HEK293 (cell line): Measurements from ENCODE around the gene USHBP1.

Experiments used
- CTCF ChIA-PET: fragments of 350-600 bp; formaldehyde crosslinking; extraction: SDS; loops from one replicate; lab custom pipeline; 2021; ENCODE audit warnings: antibody characterized with exemption; lab: Yijun Ruan, JAX
- POLR2A ChIA-PET: fragments of 300-600 bp; formaldehyde crosslinking; extraction: SDS; loops from one replicate; lab custom pipeline; 2020; ENCODE audit warnings: antibody characterized with exemption, inconsistent platforms; lab: Yijun Ruan, JAX
- H3K27ac ChIP-seq: fragments of 200-500 bp; sonication (Bioruptor generic); 2 replicates; pipeline ENCODE4 v1.5.1; 2014; ENCODE audit warnings: low read depth, low read length, control low read depth, inconsistent platforms; ENCODE audit errors: extremely low read depth
- H3K36me3 ChIP-seq, 2 experiments: fragments of 200-500 bp in 1 of 2; sonication (Bioruptor generic) in 1 of 2; 1 replicate in 1 of 2; 2 replicates in 1 of 2; pipeline ENCODE4 v1.5.1; 2014 to 2017; ENCODE audit warnings: inconsistent platforms in 2 of 2, low read length in 2 of 2; ENCODE audit not compliant: control insufficient read depth in 2 of 2, insufficient read depth in 1 of 2
- H3K4me1 ChIP-seq: fragments of 200-500 bp; sonication (Bioruptor generic); 2 replicates; pipeline ENCODE4 v1.5.1; 2014; ENCODE audit warnings: mild to moderate bottlenecking, low read length, inconsistent platforms; ENCODE audit not compliant: control insufficient read depth, insufficient read depth
- H3K4me3 ChIP-seq: 2 replicates; pipeline ENCODE4 v1.5.1; 2011; ENCODE audit warnings: low read depth, mild to moderate bottlenecking, control low read depth, low read length, moderate library complexity
- H3K9me3 ChIP-seq: fragments of 200-500 bp; sonication (Bioruptor generic); 2 replicates; pipeline ENCODE4 v1.5.1; 2014; ENCODE audit warnings: low read depth, low read length, inconsistent platforms; ENCODE audit not compliant: control insufficient read depth, insufficient read depth
- BCL11B ChIP-seq: fragments of 450-650 bp; formaldehyde crosslinking; IDR thresholded peaks from 2 replicates; pipeline ENCODE4 v1.5.1; 2016; ENCODE audit warnings: low read depth, missing biosample characterization, missing genetic modification characterization
- GFI1B ChIP-seq: fragments of 450-650 bp; formaldehyde crosslinking; IDR thresholded peaks from 2 replicates; pipeline ENCODE4 v1.5.1; 2016; ENCODE audit warnings: missing biosample characterization, missing genetic modification characterization
- GLIS1 ChIP-seq: fragments of 450-650 bp; formaldehyde crosslinking; IDR thresholded peaks from 2 replicates; pipeline ENCODE4 v1.5.1; 2016; ENCODE audit warnings: missing biosample characterization, missing genetic modification characterization
- HOXA7 ChIP-seq: sonication (generic); formaldehyde crosslinking; IDR thresholded peaks from 2 replicates; pipeline ENCODE4 v1.8.1; 2022; ENCODE audit warnings: missing genetic modification reagents, borderline replicate concordance
- KLF1 ChIP-seq: fragments of 450-650 bp; formaldehyde crosslinking; IDR thresholded peaks from 2 replicates; pipeline ENCODE4 v1.5.1; 2016; ENCODE audit warnings: missing biosample characterization, missing genetic modification characterization
- KLF10 ChIP-seq: fragments of 450-650 bp; IDR thresholded peaks from 2 replicates; pipeline ENCODE4 v1.5.1; 2018; ENCODE audit warnings: missing biosample characterization, mild to moderate bottlenecking, missing genetic modification characterization
- KLF17 ChIP-seq: fragments of 450-650 bp; formaldehyde crosslinking; IDR thresholded peaks from 2 replicates; pipeline ENCODE4 v1.5.1; 2016; ENCODE audit warnings: missing biosample characterization, missing genetic modification characterization
- KLF7 ChIP-seq: fragments of 450-650 bp; formaldehyde crosslinking; IDR thresholded peaks from 2 replicates; pipeline ENCODE4 v1.5.1; 2016; ENCODE audit warnings: missing biosample characterization, missing genetic modification characterization, borderline replicate concordance
- KLF9 ChIP-seq: fragments of 450-650 bp; formaldehyde crosslinking; IDR thresholded peaks from 2 replicates; pipeline ENCODE4 v1.5.1; 2016; ENCODE audit warnings: missing biosample characterization, missing genetic modification characterization, low read depth
- SCRT2 ChIP-seq: fragments of 450-650 bp; formaldehyde crosslinking; IDR thresholded peaks from 2 replicates; pipeline ENCODE4 v1.5.1; 2016; ENCODE audit warnings: missing biosample characterization, missing genetic modification characterization
- SP2 ChIP-seq: fragments of 450-650 bp; formaldehyde crosslinking; IDR thresholded peaks from 2 replicates; pipeline ENCODE4 v1.5.1; 2016; ENCODE audit warnings: missing biosample characterization, missing genetic modification characterization
- ZBTB11 ChIP-seq: fragments of 450-650 bp; formaldehyde crosslinking; conservative IDR thresholded peaks from 2 replicates; pipeline ENCODE4 v1.5.1; 2016; ENCODE audit warnings: low read depth, missing biosample characterization, missing genetic modification characterization
- ZBTB8A ChIP-seq: fragments of 450-650 bp; formaldehyde crosslinking; IDR thresholded peaks from 2 replicates; pipeline ENCODE4 v1.5.1; 2016; ENCODE audit warnings: missing biosample characterization, missing genetic modification characterization
- ZEB2 ChIP-seq: fragments of 450-650 bp; formaldehyde crosslinking; IDR thresholded peaks from 2 replicates; pipeline ENCODE4 v1.5.1; 2016; ENCODE audit warnings: missing biosample characterization, missing genetic modification characterization
- ZFP3 ChIP-seq: fragments of 450-650 bp; formaldehyde crosslinking; IDR thresholded peaks from 2 replicates; pipeline ENCODE4 v1.5.1; 2016; ENCODE audit warnings: low read depth, missing biosample characterization, missing genetic modification characterization
- ZFP37 ChIP-seq: fragments of 450-650 bp; formaldehyde crosslinking; IDR thresholded peaks from 2 replicates; pipeline ENCODE4 v1.5.1; 2016; ENCODE audit warnings: missing biosample characterization, missing genetic modification characterization
- ZNF140 ChIP-seq: fragments of 450-650 bp; formaldehyde crosslinking; IDR thresholded peaks from 2 replicates; pipeline ENCODE4 v1.5.1; 2016; ENCODE audit warnings: missing biosample characterization, missing genetic modification characterization
- ZNF19 ChIP-seq: fragments of 450-650 bp; formaldehyde crosslinking; IDR thresholded peaks from 2 replicates; pipeline ENCODE4; 2016; ENCODE audit warnings: missing biosample characterization, missing genetic modification characterization, low read depth
- ZNF302 ChIP-seq: fragments of 450-650 bp; formaldehyde crosslinking; IDR thresholded peaks from 2 replicates; pipeline ENCODE4 v1.5.1; 2016; ENCODE audit warnings: missing biosample characterization, missing genetic modification characterization, low read depth
- ZNF354C ChIP-seq: fragments of 450-650 bp; formaldehyde crosslinking; IDR thresholded peaks from 2 replicates; pipeline ENCODE4 v1.5.1; 2016; ENCODE audit warnings: missing biosample characterization, missing genetic modification characterization, low read depth, borderline replicate concordance
- ZNF416 ChIP-seq: fragments of 450-650 bp; formaldehyde crosslinking; IDR thresholded peaks from 2 replicates; pipeline ENCODE4 v1.5.1; 2016; ENCODE audit warnings: missing biosample characterization, missing genetic modification characterization
- ZNF529 ChIP-seq: fragments of 450-650 bp; formaldehyde crosslinking; IDR thresholded peaks from 2 replicates; pipeline ENCODE4 v1.5.1; 2017; ENCODE audit warnings: missing genetic modification characterization, missing biosample characterization; ENCODE audit not compliant: insufficient replicate concordance
- ZNF660 ChIP-seq: fragments of 450-650 bp; IDR thresholded peaks from 2 replicates; pipeline ENCODE4 v1.5.1; 2018; ENCODE audit warnings: missing biosample characterization, mild to moderate bottlenecking, missing genetic modification characterization
- ZNF707 ChIP-seq: fragments of 450-650 bp; formaldehyde crosslinking; IDR thresholded peaks from 2 replicates; pipeline ENCODE4 v1.5.1; 2016; ENCODE audit warnings: missing biosample characterization, missing genetic modification characterization
- ZNF830 ChIP-seq: fragments of 450-650 bp; IDR thresholded peaks from 2 replicates; pipeline ENCODE4 v1.5.0; 2018; ENCODE audit warnings: missing biosample characterization, missing genetic modification characterization, low read depth, mild to moderate bottlenecking, moderate library complexity
- ZSCAN16 ChIP-seq: fragments of 450-650 bp; formaldehyde crosslinking; IDR thresholded peaks from 2 replicates; pipeline ENCODE4 v1.5.1; 2016; ENCODE audit warnings: missing biosample characterization, missing genetic modification characterization
- TF ChIP-seq, protein P1 (sequence below): fragments of 450-650 bp; formaldehyde crosslinking; IDR thresholded peaks from 2 replicates; pipeline ENCODE4; 2016; ENCODE audit warnings: missing biosample characterization, missing genetic modification characterization
- TF ChIP-seq, protein P2 (sequence below): fragments of 450-650 bp; formaldehyde crosslinking; IDR thresholded peaks from 2 replicates; pipeline ENCODE4 v1.5.1; 2016; ENCODE audit warnings: missing biosample characterization, missing genetic modification characterization

USHBP1 gene

GRCh38 chr19:17294051-17294891 is 29.7 kb upstream of the USHBP1 start (continued):
- TF ChIP-seq, protein P1, sequence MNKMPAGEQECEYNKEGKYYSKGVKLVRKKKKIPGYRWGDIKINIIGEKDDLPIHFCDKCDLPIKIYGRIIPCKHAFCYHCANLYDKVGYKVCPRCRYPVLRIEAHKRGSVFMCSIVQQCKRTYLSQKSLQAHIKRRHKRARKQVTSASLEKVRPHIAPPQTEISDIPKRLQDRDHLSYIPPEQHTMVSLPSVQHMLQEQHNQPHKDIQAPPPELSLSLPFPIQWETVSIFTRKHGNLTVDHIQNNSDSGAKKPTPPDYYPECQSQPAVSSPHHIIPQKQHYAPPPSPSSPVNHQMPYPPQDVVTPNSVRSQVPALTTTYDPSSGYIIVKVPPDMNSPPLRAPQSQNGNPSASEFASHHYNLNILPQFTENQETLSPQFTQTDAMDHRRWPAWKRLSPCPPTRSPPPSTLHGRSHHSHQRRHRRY: no peak
- TF ChIP-seq KLF9 (tag by site-specific recombination) (peak; percentile 100), ZNF416 (tag by site-specific recombination) (no peak), KLF1 (tag by site-specific recombination) (peak; percentile 72), KLF10 (tag by site-specific recombination) (peak; percentile 63; the same call in 1 of the 2 replicates), ZBTB8A (tag by site-specific recombination) (peak; percentile 18; the same call in 1 of the 2 replicates), KLF17 (tag by site-specific recombination) (no peak), ZNF302 (tag by site-specific recombination) (no peak), ZFP3 (tag by site-specific recombination) (no peak), GFI1B (tag by site-specific recombination) (no peak), ZNF707 (tag by site-specific recombination) (no peak), GLIS1 (no peak; the same call in 1 of the 2 replicates), BCL11B (tag by site-specific recombination) (no peak), SP2 (tag by site-specific recombination) (no peak)
- TF ChIP-seq, protein P2, sequence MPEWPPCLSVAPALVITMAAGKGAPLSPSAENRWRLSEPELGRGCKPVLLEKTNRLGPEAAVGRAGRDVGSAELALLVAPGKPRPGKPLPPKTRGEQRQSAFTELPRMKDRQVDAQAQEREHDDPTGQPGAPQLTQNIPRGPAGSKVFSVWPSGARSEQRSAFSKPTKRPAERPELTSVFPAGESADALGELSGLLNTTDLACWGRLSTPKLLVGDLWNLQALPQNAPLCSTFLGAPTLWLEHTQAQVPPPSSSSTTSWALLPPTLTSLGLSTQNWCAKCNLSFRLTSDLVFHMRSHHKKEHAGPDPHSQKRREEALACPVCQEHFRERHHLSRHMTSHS (tag by site-specific recombination): no peak
- TF ChIP-seq, all 188 proteins: peak for 9

DNA sequence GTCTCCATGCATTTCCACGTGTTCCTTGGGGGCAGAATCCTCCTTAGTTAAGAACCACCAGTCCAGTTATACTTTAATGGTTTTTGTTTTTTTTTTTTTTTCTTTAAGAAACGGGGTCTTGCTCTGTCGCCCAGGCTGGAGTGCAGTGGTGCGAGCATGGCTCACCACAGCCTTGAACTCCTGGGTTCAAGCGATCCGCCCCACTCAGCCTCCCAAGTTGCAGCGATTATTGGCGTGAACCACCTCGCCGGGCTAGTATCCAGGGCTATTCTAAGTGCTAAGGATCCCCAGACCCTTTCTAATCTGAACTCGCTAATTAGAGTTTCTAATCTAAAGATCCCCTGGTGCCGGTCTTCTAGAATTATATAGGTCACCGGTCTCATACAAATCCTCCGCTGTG is 29.1 kb upstream of the USHBP1 start:
- CTCF ChIA-PET: interaction anchor here (0.6 to 1.8 kb wide), 5 partner anchors 10 to 137 kb away, joined by 3 to 9 read pairs (median 4); partner anchors contain the start of genes ABHD8 and MRPL34
- Histone ChIP-seq H3K4me3 (no peak overlapping the region), H3K9me3 (no peaks in the 10 kb centered on the region), H3K27ac (no peak overlapping the region), H3K36me3 (peaks cover 0 to 37% of the 10 kb centered on the region in 2 experiments; a peak in 2 of 3 replicates), H3K4me1 (no peaks in the 10 kb centered on the region)
- POLR2A ChIA-PET: interaction anchor here (0.8 to 1.4 kb wide), 2 partner anchors 12 to 40 kb away, joined by 3 to 8 read pairs; partner anchors contain the start of gene MRPL34
- TF ChIP-seq ZNF529: no peak
- TF ChIP-seq KLF7 (tag by site-specific recombination): no peak
- TF ChIP-seq SCRT2: no peak
- TF ChIP-seq, protein P1: no peak
- no peak for TF ChIP-seq ZEB2 (tag by site-specific recombination)
- no peak for TF ChIP-seq ZNF830
- TF ChIP-seq KLF17 (tag by site-specific recombination): no peak
- TF ChIP-seq ZSCAN16 (tag by site-specific recombination): no peak
- TF ChIP-seq ZNF19 (tag by site-specific recombination): no peak
- no peak for TF ChIP-seq ZNF660 (tag by site-specific recombination)
- TF ChIP-seq ZNF140 (tag by site-specific recombination): no peak
- TF ChIP-seq ZFP37 (tag by site-specific recombination): no peak
- TF ChIP-seq ZBTB11: no peak
- TF ChIP-seq ZNF354C (tag by site-specific recombination): no peak
- no peak for TF ChIP-seq HOXA7
